ENCODE measurements around the gene PM20D1.

DNA sequence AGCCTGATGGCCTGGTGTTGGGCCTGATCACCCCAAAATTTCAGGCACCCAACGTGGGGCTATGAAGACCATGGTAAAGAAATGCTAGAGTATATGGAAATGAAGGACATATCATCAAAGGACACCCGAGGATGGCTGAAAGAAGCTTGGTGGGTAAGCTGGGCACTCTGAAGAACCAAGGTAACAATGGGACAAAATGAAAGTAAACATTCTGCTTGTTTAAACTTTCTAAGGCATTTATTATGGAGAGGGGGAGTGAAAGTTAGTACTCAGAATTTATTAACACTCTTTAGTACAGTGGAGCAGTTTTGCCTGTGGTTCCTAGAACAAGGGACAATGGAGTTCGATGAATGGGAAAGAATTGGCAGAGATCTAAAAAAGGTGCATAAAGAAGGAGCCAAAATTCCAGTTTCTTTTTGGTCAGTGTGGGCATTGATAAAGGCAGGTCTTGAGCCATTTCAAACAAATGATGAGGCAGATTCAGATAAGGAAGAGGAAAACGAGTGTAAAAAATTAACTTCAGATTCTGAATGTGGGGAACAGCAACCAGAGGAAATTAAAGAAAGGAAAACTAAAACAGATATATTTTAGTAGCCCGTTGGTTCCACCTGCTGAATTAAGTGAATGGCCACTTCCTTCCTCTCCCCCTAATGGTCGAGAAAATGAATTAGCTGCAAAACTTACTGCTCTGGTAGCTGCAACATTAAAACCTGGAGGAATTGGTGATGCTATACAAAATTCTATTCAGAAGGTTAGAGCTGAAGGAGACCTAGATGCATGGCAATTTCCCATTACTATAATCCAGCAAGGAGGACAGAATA, 8.4 kb upstream of the PM20D1 start:
- TF ChIP-seq, protein P1, sequence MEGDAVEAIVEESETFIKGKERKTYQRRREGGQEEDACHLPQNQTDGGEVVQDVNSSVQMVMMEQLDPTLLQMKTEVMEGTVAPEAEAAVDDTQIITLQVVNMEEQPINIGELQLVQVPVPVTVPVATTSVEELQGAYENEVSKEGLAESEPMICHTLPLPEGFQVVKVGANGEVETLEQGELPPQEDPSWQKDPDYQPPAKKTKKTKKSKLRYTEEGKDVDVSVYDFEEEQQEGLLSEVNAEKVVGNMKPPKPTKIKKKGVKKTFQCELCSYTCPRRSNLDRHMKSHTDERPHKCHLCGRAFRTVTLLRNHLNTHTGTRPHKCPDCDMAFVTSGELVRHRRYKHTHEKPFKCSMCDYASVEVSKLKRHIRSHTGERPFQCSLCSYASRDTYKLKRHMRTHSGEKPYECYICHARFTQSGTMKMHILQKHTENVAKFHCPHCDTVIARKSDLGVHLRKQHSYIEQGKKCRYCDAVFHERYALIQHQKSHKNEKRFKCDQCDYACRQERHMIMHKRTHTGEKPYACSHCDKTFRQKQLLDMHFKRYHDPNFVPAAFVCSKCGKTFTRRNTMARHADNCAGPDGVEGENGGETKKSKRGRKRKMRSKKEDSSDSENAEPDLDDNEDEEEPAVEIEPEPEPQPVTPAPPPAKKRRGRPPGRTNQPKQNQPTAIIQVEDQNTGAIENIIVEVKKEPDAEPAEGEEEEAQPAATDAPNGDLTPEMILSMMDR (IDR thresholded peaks at IDR 0.05; ENCODE audit: insufficient read depth, low read depth, low read length) = no peak
- TF ChIP-seq EZH2 (IDR thresholded peaks at IDR 0.05; ENCODE audit: insufficient read depth, low read length) = no peak
